Stimulated activated CD8-positive, alpha-beta memory T cell treated with anti-CD3 and anti-CD28 coated beads, Interleukin-7, amount 100 ng/mL, for 1 hour (primary cell): ENCODE data around the gene OPCML.

Experiments
- DNase-seq, 2 donors: peaks; one replicate each; pipeline ENCODE4 v3.0.0-alpha.2; 2020; ENCODE audit warnings: low read depth in 2 of 2

The OPCML gene

GRCh38 chr11:132803436-132803835, 728.9 kb downstream of the OPCML start:
- no peak for DNase-seq

DNA sequence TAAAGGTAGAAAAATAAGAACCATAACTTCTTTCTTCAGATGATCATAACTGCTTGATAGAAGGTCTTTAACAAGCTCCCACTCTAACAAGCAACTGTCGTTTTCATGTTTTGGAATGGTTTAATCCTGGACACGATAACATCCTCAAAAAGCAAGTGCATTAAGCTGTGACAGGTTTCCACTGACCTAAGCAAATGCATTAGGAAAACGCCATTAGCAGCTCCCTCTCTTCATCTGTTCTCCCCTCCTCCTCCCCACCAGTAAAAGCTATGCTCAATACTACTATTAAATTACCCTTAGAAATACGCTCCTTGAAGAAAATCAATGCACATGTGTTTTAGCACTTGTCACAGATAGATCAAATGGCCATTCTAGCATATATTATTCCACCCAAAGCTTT, 729.4 kb downstream of the OPCML start:
- no peak for DNase-seq

- DNase-seq: no peak
These were observed 738.5 kb downstream of the OPCML start for GRCh38 chr11:132793831-132794230.

DNA sequence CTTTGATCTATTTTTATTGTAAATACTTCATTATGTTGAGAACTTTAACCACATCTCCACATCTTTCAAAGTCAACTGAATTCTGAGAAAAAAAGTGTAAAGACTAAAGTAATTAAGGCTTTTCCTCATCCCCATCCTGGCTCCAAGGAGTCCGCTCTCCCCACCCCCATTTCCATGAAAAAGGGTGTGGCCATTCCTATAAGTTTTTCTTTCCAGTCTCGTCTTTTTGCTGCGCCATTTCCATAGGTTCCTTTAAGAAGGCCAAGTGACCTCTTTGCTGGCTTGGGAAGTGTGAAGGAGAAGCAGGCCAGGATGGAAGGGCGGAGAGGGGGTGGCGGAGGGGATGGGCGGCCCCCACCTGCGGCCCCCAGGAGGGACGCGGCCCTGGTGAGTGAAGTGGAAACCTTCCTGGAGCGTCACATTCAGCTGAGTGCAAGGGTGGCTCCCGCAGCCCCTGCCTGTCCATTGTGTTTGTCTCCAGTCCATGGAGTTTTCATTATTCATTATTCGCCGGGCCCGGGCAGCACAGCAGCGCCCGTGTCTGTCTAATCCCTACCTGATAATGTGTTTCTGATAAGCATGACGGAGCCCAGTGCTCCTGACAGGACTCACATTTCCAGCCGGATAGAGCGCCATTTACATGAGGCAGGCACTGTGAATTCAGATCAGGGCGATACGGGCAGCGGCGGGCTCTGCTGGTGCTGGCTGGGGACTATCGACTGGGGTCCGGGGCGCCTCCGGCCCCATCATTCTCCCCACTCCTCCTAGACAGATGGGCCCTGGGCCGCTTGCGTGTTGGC, 739.8 kb downstream of the OPCML start:
- no peak for DNase-seq

GRCh38 chr11:132790971-132791370, 741.3 kb downstream of the OPCML start:
- no peak for DNase-seq

GRCh38 chr11:132790466-132790865, 741.8 kb downstream of the OPCML start:
- no peak for DNase-seq

DNA sequence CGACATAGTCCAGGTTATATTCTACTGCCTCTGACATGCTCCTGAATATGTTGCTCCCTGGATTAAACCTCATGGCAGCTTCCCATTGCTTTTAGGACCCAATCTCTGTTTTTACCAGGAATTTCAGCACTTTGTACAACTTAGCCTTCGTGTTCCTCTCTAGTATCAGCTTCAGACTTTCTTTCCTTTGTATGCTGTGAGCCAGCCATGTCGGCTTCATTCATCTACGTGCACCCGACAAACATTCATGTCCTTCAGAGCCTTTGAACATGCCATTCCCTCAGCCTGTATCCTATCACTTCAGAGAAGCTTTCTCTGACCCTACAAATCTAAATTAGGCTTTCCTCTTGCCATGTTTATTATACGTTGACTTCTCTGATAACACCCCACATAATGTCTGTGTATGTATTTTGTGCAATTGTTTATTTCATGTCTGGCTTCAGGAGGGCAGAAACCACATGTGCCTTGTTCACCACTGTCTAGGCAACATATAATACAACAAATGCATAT, 743.4 kb downstream of the OPCML start:
- no peak for DNase-seq

DNA sequence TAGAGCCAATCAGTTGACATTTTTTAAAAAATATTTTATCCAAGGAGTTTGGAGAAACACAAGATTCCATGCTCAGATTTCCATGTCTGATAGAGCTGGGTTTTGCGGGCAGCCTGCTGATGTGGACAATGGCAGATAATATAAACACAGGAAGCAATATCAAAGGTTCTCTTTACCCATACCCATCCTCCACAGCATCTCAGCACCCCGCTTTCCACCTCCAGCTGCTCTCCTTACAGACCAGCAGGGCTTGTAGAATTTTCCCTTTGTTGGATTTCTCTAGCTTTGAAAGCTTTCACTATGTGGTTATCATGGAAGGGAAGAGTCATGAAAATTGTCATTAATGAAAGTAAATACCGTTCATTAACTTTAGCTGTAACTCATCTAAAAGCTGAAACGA, 746.4 kb downstream of the OPCML start:
- DNase-seq: no peak

- no peak for DNase-seq
These were observed 747.9 kb downstream of the OPCML start for GRCh38 chr11:132784441-132784840.

- no peak for DNase-seq
These were observed 750.2 kb downstream of the OPCML start for GRCh38 chr11:132782102-132782501.

DNA sequence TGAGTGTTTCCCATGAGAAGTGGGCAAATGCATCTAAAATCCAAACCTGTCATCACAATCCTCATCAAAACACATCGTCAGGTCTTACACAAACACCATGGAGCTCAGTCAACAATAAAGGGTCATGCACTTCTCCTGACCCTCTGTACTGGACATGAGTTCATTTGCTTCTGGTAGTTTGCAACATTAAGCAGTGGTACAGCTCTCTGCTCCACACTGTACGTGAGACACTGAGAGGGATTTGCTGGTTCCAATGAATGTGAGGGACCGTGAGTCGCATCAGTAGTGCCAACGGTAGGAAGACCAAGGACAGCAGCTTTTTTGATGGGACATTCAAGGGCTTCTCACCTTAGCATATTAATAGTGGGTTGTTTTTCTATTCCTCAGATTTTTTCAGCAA, 752.3 kb downstream of the OPCML start:
- no peak for DNase-seq

- DNase-seq: no peak
These were observed 752.8 kb downstream of the OPCML start for GRCh38 chr11:132779497-132779896.

DNA sequence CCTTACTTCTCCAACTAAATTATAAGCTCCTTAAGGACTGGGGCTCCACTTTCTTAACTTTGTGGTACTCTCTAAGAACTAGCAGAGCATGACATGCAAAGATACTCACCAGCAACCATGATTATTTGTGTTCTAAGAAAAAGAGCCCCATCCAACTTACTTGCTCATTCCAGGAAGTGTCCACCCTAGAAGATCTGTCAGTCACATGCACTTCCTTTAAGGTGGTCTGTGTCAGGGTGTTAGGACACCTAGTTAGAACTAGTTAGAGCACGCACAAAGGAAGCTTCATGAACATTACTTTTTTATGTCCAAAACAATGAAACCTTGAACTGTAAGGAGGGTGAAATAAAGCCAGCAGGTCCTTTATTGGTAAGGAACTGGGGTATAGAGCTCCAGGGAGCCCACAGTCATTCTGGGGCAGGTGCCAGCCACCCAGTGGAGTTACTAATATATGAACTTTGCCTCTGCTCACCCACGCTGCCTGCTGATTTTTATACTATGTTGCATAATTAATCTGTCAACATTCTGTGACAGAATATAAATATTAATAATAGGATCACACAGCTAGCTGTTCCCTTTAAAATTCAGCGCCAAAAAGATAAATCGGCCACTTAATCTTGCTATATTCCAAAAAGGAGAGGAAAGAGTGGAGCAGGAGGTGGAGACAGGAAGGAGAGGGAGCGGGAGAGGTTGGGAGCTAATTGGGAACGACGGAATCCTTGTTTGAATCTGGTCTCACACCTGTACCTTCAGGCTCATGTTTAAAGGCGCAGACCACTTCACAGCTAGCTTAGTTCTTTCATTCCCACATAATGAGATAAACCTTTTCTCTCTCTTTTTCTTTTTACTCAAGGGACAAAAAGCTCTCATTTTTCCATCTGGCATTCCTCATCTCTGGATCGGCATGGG, 755.0 kb downstream of the OPCML start:
- DNase-seq: no peak

- DNase-seq: no peak
These were observed 758.5 kb downstream of the OPCML start for GRCh38 chr11:132773751-132774150.

DNA sequence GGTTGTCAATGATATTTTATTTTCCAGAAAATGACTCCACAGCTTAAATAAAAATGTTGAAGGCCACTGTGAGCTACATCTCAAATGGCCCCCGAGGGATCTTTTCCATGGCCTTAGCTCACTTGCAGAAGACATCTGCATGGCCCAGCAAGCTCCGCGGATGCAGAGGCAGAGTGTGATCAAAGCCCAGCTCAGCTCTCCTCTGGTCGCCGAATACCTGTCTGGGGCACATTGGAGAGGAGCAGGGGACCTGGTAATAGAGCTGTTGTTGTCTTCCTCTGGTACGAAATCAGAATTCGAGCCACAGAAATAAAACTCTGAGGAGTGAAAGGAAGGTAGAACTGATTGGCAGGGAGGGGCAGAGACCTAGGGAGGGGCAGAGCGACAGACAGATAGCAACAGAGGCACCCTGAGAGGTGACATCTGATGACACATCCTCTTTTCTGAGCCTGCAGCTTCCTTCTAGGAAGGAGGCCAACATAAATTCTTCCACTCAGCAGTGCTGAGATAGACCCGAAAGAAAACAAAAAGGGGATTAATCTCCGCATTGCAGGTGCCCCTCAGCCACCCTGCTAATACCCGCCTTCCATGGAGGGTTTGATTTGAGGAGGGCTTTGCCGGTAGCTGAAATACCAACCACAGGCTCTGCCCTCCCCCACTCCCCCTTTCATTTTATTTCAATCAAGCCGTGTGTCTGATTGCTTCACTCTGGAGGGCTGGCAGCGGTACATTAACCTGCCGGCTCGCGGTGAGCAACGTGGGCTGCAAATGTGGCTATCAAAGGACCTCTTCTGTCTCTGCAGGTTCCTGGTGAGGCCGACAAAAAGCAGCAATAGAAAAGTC, 759.4 kb downstream of the OPCML start:
- DNase-seq: no peak

DNA sequence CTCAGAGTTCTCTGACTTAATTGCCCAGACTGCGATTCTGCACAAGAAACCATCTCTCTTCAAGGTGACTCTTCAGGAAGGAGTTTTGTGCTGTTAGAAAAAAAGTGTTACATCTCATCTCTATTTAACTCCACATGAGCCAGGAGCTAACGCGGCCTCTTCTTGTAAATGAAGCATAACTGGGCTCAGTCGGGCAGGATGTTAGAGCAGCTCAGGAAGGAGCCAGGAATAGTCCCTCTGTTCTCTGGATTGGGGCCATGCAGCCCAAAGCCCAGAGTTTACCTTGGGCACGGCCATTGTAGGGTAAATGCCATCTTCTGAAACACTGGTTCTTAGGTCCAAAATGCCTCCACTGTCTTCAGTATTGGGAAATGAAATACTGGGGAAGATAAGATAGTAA, 760.6 kb downstream of the OPCML start:
- no peak for DNase-seq

DNA sequence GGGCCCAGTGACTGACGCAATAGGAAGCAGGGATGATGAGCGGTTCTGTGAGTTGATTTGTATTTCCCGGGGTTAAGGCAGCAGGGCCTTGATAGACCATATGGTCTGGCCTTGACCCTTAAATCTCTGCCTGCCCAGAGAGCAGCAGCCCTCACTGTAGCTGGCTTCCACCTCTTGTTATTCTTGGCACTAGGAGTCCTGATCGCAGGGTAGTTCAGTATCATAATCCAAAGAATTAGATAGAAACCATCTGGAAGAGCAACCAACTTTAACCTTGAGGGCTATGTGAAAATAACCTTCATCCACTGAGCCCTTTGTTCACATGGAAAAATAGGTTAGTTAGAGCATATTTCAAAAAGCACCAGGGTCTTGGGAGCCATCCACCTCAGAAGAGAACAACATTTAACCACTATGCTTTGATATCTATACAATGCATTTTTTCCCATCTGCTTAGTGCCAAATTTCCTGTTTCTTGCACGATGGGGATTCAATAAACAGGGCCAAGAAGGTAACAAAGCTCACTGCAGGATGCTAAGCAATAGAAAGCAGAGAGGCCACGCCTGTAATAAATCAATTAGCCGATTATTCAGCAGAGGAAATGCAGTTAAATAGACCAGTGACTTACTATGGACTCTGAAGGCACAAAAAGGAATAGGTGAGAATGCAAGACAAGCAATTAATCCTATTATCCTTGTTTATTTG, 761.3 kb downstream of the OPCML start:
- DNase-seq: no peak

GRCh38 chr11:132763503-132763902, 768.8 kb downstream of the OPCML start:
- no peak for DNase-seq

GRCh38 chr11:132755934-132756333, 776.4 kb downstream of the OPCML start:
- DNase-seq: no peak

DNA sequence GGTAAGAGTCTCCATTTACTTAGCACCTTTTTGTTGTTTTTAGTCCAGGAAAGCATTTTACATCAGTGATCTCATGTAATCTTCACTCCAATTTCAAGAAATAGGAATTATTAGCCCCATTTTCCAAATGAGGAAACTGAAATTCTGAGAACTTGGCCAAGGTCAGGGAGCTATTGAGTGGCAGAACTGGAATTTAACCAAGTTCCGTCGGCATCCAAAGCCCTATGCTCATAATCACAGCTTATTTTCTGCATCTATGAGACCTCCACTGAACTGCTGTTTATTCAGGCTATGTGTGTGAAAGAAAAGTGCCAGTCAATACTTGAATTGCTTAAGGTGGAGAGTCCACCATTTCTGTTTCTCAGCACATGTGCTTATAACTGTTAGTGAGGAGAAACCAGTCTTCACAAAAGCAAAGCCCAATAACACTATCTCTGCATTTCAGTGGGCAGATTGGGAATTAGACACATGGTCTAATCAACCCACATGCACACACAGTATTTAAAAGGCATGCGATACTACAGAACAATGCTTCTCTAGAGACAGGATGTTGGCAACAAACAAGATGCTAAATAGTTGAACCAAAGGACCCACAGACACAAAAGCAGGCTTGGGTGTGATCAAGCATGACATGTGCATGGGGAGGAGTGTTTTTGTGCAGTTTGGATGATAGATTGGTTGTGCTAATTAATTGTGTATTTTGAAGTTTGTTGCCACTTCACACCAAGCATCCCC, 780.6 kb downstream of the OPCML start:
- DNase-seq: no peak

DNA sequence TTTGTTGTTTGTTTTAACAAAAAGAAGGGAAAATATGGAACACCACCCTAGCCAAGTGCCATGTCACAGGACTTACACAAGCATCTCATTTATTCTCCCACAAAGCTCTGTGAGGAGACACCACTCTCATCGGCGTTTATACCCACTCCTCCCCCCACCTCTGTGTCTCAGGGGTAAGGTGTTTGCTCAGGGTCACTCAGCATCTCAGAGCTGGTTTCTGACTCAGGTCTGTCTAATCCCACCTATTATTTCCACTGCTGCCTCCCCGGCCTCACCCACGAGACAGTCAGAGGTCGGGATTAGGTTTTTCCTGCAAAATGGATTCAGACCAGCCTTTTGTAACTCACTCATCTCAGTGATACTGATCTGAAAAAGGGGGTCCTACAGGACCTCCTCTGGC, 786.0 kb downstream of the OPCML start:
- DNase-seq: no peak
